Measurements from ENCODE around the gene PDE4C. TPM values are rescaled to one million over a fixed set of nuclear protein-coding genes. Genes with fewer than 3 reads are reported as not detected.

PDE4C gene
- total RNA-seq, 1 donor from 2014 or later = 0.21 TPM

DNA sequence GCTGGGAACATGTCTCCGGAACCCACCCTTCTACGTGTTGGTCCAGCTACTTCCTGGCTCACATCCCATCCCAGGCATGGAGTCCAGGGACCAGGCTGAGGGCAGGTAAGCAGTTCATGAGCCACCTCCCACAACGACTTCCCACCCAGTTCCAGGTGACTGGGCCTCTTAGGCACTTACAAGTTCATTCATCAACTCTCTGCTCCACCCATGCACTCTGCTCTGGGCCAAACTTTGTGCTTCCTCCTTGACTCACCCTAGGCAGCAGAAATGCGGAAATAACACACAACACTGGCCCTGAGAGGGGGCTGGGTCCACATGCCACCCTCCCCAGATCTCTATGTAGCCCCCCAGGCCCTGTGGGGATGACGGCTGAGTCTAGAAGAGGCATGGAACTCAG is 27.5 kb upstream of the PDE4C start:
- H3K4me1 Mint-ChIP-seq (ENCODE audit: unreplicated experiment) = peaks cover 2% of the 10 kb centered on the region
- H3K27ac Mint-ChIP-seq (ENCODE audit: unreplicated experiment) = no peak overlapping the region
- TF ChIP-seq, protein P1, sequence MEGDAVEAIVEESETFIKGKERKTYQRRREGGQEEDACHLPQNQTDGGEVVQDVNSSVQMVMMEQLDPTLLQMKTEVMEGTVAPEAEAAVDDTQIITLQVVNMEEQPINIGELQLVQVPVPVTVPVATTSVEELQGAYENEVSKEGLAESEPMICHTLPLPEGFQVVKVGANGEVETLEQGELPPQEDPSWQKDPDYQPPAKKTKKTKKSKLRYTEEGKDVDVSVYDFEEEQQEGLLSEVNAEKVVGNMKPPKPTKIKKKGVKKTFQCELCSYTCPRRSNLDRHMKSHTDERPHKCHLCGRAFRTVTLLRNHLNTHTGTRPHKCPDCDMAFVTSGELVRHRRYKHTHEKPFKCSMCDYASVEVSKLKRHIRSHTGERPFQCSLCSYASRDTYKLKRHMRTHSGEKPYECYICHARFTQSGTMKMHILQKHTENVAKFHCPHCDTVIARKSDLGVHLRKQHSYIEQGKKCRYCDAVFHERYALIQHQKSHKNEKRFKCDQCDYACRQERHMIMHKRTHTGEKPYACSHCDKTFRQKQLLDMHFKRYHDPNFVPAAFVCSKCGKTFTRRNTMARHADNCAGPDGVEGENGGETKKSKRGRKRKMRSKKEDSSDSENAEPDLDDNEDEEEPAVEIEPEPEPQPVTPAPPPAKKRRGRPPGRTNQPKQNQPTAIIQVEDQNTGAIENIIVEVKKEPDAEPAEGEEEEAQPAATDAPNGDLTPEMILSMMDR (IDR thresholded peaks at IDR 0.05) = no peak
- DNase-seq (ENCODE audit: extremely low spot score, unreplicated experiment) = no peak
- H3K4me3 Mint-ChIP-seq (ENCODE audit: unreplicated experiment) = no peak overlapping the region
- no peaks in the 10 kb centered on the region for H3K9me3 Mint-ChIP-seq (ENCODE audit: unreplicated experiment)
- H3K27me3 Mint-ChIP-seq (ENCODE audit: unreplicated experiment) = peaks cover 15% of the 10 kb centered on the region
- H3K36me3 Mint-ChIP-seq (ENCODE audit: unreplicated experiment) = no peaks in the 10 kb centered on the region

DNA sequence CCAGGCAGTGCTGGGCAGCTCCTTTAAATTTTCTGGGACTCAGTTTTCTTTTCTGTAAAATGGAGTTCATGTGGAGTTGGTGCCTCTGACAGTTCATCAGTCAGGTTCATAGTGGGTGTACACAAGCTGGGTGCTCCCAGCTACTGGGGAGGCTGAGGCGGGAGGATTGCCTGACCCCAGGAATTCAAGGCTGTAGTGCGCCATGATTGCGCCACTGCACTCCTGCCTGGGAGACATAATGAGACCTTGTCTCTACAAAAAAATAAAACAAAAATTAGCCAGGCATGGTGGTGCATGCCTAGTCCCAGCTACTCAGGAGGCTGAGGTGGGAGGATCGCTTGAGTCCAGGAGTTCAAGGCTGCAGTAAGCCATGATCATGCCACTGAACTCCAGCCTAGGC is 26.9 kb upstream of the PDE4C start:
- DNase-seq (ENCODE audit: extremely low spot score, unreplicated experiment) = no peak
- H3K4me1 Mint-ChIP-seq (ENCODE audit: unreplicated experiment) = peaks cover 5% of the 10 kb centered on the region
- no peaks in the 10 kb centered on the region for H3K9me3 Mint-ChIP-seq (ENCODE audit: unreplicated experiment)
- H3K36me3 Mint-ChIP-seq (ENCODE audit: unreplicated experiment) = no peaks in the 10 kb centered on the region
- TF ChIP-seq, protein P1 (IDR thresholded peaks at IDR 0.05) = no peak
- H3K27ac Mint-ChIP-seq (ENCODE audit: unreplicated experiment) = no peak overlapping the region
- H3K27me3 Mint-ChIP-seq (ENCODE audit: unreplicated experiment) = peaks cover 15% of the 10 kb centered on the region
- H3K4me3 Mint-ChIP-seq (ENCODE audit: unreplicated experiment) = no peak overlapping the region

DNA sequence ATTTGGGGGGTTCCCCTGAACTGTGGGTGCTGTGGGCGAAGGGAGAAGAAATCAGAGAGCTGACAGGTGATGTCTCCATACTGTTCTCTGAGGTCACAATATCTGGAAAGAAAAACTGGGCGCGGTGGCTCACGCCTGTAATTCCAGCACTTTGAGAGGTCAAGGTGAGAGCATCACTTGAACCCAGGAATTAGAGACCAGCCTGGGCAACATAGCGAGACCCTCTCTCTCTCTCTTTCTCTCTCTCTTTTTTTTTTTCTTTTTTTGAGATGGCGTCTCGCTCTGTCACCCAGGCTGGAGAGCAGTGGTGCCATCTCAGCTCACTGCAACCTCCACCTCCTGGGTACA is 26.1 kb upstream of the PDE4C start:
- peaks cover 6% of the 10 kb centered on the region for H3K4me1 Mint-ChIP-seq (ENCODE audit: unreplicated experiment)
- no peak overlapping the region for H3K4me3 Mint-ChIP-seq (ENCODE audit: unreplicated experiment)
- no peak for DNase-seq (ENCODE audit: extremely low spot score, unreplicated experiment)
- peaks cover 15% of the 10 kb centered on the region for H3K27me3 Mint-ChIP-seq (ENCODE audit: unreplicated experiment)
- TF ChIP-seq, protein P1 (IDR thresholded peaks at IDR 0.05) = no peak
- H3K27ac Mint-ChIP-seq (ENCODE audit: unreplicated experiment) = no peak overlapping the region
- no peaks in the 10 kb centered on the region for H3K36me3 Mint-ChIP-seq (ENCODE audit: unreplicated experiment)
- H3K9me3 Mint-ChIP-seq (ENCODE audit: unreplicated experiment) = no peaks in the 10 kb centered on the region

DNA sequence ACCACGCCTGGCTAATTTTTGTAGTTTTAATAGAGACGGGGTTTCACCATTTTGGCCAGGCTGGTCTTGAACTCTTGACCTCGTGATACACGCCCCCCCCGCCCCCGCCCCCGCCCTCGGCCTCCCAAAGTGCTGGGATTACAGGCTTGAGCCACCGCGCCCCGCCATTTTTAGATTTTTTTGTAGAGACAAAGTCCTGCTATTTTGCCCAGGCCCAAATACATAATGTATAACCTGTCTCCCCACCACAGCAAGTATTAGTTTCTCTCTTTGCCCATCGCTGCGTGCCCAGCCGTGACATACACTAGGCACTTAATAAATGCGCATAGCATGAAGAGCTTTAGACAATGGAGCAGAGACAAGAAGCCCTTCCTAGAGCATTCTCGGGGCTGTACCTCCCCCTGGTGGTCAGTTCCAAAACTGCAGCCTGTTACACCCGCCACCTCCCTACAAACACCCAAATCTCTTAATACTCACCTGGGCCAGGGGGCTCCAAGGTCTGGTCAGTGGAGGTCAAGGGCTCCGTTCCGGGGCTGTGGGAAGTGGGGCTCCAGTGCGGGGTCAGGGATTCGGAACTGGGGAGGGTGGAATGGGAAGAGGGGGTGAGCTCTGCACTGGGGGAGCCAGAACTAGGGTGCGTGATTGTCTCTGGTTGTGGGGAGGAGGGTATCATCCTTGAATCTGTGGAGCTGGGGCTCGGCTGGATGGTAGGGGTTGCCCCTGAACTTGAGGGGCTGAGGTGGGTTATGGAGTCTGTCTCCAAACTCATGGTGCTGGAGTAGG is 25.5 kb upstream of the PDE4C start:
- peaks cover 6% of the 10 kb centered on the region for H3K4me1 Mint-ChIP-seq (ENCODE audit: unreplicated experiment)
- H3K36me3 Mint-ChIP-seq (ENCODE audit: unreplicated experiment) = no peaks in the 10 kb centered on the region
- no peak overlapping the region for H3K27ac Mint-ChIP-seq (ENCODE audit: unreplicated experiment)
- H3K27me3 Mint-ChIP-seq (ENCODE audit: unreplicated experiment) = peaks cover 15% of the 10 kb centered on the region
- no peak overlapping the region for H3K4me3 Mint-ChIP-seq (ENCODE audit: unreplicated experiment)
- TF ChIP-seq, protein P1 (IDR thresholded peaks at IDR 0.05) = peak; percentile 91
- peak; percentile 89 for DNase-seq (ENCODE audit: extremely low spot score, unreplicated experiment)
- no peaks in the 10 kb centered on the region for H3K9me3 Mint-ChIP-seq (ENCODE audit: unreplicated experiment)

DNA sequence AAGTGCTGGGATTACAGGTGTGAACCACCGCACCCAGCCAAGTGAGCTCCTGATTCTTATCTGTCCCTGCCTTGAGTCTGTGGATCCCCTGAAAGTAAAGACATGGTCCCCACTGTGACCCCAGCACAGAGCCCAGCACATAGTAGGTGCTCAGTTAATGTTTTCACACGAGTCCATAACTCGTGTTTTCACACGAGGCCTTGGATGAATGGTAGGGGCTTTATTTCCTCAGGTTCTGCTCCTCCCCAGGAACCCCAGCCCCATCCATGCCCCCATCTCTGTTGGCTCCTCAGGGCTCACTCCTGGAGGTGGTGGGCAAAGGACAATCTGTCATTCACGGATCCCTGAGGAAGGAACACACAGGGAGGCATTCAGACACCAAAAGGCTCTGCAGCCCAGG is 23.6 kb upstream of the PDE4C start:
- H3K4me3 Mint-ChIP-seq (ENCODE audit: unreplicated experiment) = no peak overlapping the region
- no peaks in the 10 kb centered on the region for H3K36me3 Mint-ChIP-seq (ENCODE audit: unreplicated experiment)
- H3K27ac Mint-ChIP-seq (ENCODE audit: unreplicated experiment) = no peak overlapping the region
- TF ChIP-seq, protein P1 (IDR thresholded peaks at IDR 0.05) = no peak
- peaks cover 12% of the 10 kb centered on the region for H3K27me3 Mint-ChIP-seq (ENCODE audit: unreplicated experiment)
- DNase-seq (ENCODE audit: extremely low spot score, unreplicated experiment) = no peak
- H3K9me3 Mint-ChIP-seq (ENCODE audit: unreplicated experiment) = no peaks in the 10 kb centered on the region
- peaks cover 6% of the 10 kb centered on the region for H3K4me1 Mint-ChIP-seq (ENCODE audit: unreplicated experiment)

Data from osteocyte (in vitro differentiated cells).